Right lobe of liver (tissue), 6 donors: ENCODE data around the gene LTBP1. TPM values are rescaled to one million over a fixed set of nuclear protein-coding genes. Genes with fewer than 3 reads are reported as not detected.

Experiments
- ATAC-seq, 4 donors: fragments of 200-7000 bp; cut with Tn5 transposase; one replicate each; pipeline ENCODE4 v1.9.1; 2020; ENCODE audit warnings: mild to moderate bottlenecking in 4 of 4, moderate library complexity in 4 of 4
- DNase-seq, 3 donors: peaks; one replicate each; pipeline ENCODE4 v3.0.0-alpha.2; 2020
- H3K27ac ChIP-seq, 3 donors: fragments of 200-600 bp; one replicate each; pipeline ENCODE4 v1.8.0; 2022
- H3K27me3 ChIP-seq, 2 donors: fragments of 200-600 bp; one replicate each; pipeline ENCODE4 v1.8.0; 2022
- H3K36me3 ChIP-seq, 4 donors: fragments of 200-600 bp; sonication (generic) in 1 of 4; one replicate each; pipeline versions ENCODE4 v1.5.1 to v1.8.0; 2017 to 2022; ENCODE audit warnings: control low read depth in 1 of 4
- H3K4me1 ChIP-seq, 4 donors: fragments of 200-600 bp; sonication (generic) in 1 of 4; one replicate each; pipeline versions ENCODE4 v1.5.1 to v1.8.0; 2017 to 2022; ENCODE audit warnings: control low read depth in 1 of 4
- H3K4me3 ChIP-seq, 3 donors: fragments of 200-600 bp; one replicate each; pipeline ENCODE4 v1.8.0; 2022
- H3K9me3 ChIP-seq, 4 donors: fragments of 200-600 bp; sonication (generic) in 1 of 4; one replicate each; pipeline versions ENCODE4 v1.5.1 to v1.8.0; 2017 to 2022; ENCODE audit warnings: control low read depth in 1 of 4
- CTCF ChIP-seq, 4 donors: fragments of 200-600 bp in 3 of 4; fragments of 450-650 bp in 1 of 4; IDR thresholded peaks; one replicate each; pipeline versions ENCODE4 v1.5.1 to v1.8.0; 2016 to 2022; ENCODE audit warnings: antibody characterized with exemption in 4 of 4, mild to moderate bottlenecking in 2 of 4
- POLR2A ChIP-seq: fragments of 450-650 bp; IDR thresholded peaks from one replicate; pipeline ENCODE4 v1.6.1; 2017; ENCODE audit warnings: antibody characterized with exemption, mild to moderate bottlenecking
- WGBS: methylation state at CpG from one replicate; pipeline ENCODE4 v1.1.6; 2018; ENCODE audit warnings: low coverage, low lambda C conversion rate; ENCODE audit not compliant: insufficient coverage; ENCODE audit errors: missing lambda C conversion rate; 5-methylcytosine and 5-hydroxymethylcytosine counted together
- intact Hi-C, 2 donors: fragments of 100-400 bp; cut with DNase I; formaldehyde crosslinking; loops; one replicate each; pipeline versions ENCODE4 v1.11.2 to v1.14.1; 2022
- total RNA-seq, 6 experiments: library from RNA; depleted of rRNA in 2 of 6; stranded (reverse); fragments of >200 nt in 2 of 6; fragmentation: NEBNext Ultra II Directional in 3 of 6; extraction: Animal tissue kit (Norgen Biotek cat#: 25700) in 3 of 6; gene quantifications; one replicate each; pipeline versions ENCODE4 v1.1.0 to v1.2.4, GENCODE V29; 2016 to 2023
- donor health status: DM: no; HTN: yes; CAD: no.
- donor health status: DM: no; HTN: no; CAD: no.
- donor health status: DM: no; HTN: no; CAD: no.
- donor health status: DM: no; HTN: yes; CAD: no.
- donor health status: DM: no; HTN: yes; CAD: no.

Gene LTBP1
- total RNA-seq, 6 experiments from 2014 or later: 5.4 to 14.2 (median 9.1) TPM

- no peak for DNase-seq
- TF ChIP-seq CTCF (IDR thresholded peaks at IDR 0.05) (no peak), POLR2A (no peak)
- WGBS: 95% methylated on average over 7 of the region's 7 CpGs
- no peaks in the 10 kb centered on the region for H3K9me3 ChIP-seq
- H3K27me3 ChIP-seq: no peaks in the 10 kb centered on the region
- ATAC-seq: no peak
- intact Hi-C loops: no loop called here
- no peak overlapping the region for H3K4me3 ChIP-seq
- H3K36me3 ChIP-seq: no peaks in the 10 kb centered on the region
- no peaks in the 10 kb centered on the region for H3K4me1 ChIP-seq
- no peak overlapping the region for H3K27ac ChIP-seq
These were observed 337.5 kb downstream of the LTBP1 start for GRCh38 chr2:33284287-33284686.

- no peak overlapping the region for H3K27ac ChIP-seq
These were observed 340.8 kb downstream of the LTBP1 start for GRCh38 chr2:33287507-33288005.

DNA sequence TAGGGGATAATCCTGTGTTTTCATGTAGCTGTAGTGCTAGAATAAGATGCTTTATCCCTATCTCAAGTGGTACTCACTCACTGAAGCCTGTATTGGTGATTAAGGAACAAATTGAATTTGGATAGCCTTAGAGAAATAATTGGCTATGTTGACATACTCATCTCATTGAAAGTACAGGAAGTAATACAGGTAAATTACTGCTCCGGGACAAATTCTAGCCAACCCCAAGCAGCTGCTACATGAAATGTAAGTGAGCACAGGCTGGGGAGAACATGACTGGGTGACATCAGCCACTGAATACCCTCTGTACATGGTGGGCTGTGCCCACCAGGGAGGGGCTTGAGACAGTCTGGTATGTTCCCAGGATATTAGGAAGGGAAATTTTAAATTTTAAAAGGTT, 341.3 kb downstream of the LTBP1 start:
- Histone ChIP-seq H3K36me3 (no peaks in the 10 kb centered on the region), H3K9me3 (no peaks in the 10 kb centered on the region), H3K4me3 (no peak overlapping the region), H3K27ac (no peak overlapping the region), H3K27me3 (no peaks in the 10 kb centered on the region), H3K4me1 (peaks cover 0 to 14% (median 4%) of the 10 kb centered on the region in 4 donors)
- TF ChIP-seq CTCF (IDR thresholded peaks at IDR 0.05) (no peak), POLR2A (no peak)
- DNase-seq (no peak), ATAC-seq (no peak)
- 75% methylated on average over 1 of the region's 1 CpG for WGBS
- intact Hi-C loops: no loop called here

More at GRCh38 chr2:33287507-33288005, 340.8 kb downstream of the LTBP1 start:
- intact Hi-C loops: no loop called here
- no peak for DNase-seq
- TF ChIP-seq CTCF (IDR thresholded peaks at IDR 0.05): no peak
- no peak for TF ChIP-seq POLR2A
- ATAC-seq: no peak
- H3K27me3 ChIP-seq: no peaks in the 10 kb centered on the region
- no peaks in the 10 kb centered on the region for H3K36me3 ChIP-seq
- no peak overlapping the region for H3K4me3 ChIP-seq
- H3K9me3 ChIP-seq: no peaks in the 10 kb centered on the region
- 94% methylated on average over 2 of the region's 2 CpGs for WGBS
- peaks cover 0 to 14% (median 4%) of the 10 kb centered on the region in 4 donors for H3K4me1 ChIP-seq

DNA sequence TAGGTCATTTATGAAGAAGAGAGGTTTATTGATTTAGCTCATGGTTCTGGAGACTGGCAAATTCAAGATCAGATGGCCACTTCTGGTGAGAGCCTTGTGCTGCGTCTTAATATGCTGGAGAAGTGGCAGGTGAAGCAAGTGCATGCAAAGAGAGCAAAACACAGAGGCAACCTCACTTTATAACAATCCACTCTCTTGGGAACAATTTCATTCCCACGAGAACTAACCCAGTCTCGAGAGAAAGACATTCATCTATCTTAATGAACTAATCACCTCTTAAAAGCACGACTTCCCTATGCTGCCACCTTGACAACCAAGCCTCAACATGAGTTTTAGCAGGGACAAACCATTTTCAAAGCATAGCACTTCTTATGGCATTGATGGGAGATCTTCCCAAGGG, 343.2 kb downstream of the LTBP1 start:
- ATAC-seq (no peak), DNase-seq (no peak)
- Histone ChIP-seq H3K27ac (no peak overlapping the region), H3K36me3 (no peaks in the 10 kb centered on the region), H3K27me3 (no peaks in the 10 kb centered on the region), H3K9me3 (no peaks in the 10 kb centered on the region), H3K4me3 (no peak overlapping the region), H3K4me1 (peaks cover 0 to 14% (median 4%) of the 10 kb centered on the region in 4 donors)
- intact Hi-C loops: no loop called here
- WGBS: 86% methylated on average over 3 of the region's 4 CpGs
- TF ChIP-seq CTCF (IDR thresholded peaks at IDR 0.05): no peak
- TF ChIP-seq POLR2A: no peak
